ENCODE results near the gene RFC1. TPM values are rescaled to one million over a fixed set of nuclear protein-coding genes. Genes with fewer than 3 reads are reported as not detected.

The RFC1 gene
- total and polyA plus RNA-seq, 2 experiments from 2014 or later: 21.5 to 29.5 TPM

DNA sequence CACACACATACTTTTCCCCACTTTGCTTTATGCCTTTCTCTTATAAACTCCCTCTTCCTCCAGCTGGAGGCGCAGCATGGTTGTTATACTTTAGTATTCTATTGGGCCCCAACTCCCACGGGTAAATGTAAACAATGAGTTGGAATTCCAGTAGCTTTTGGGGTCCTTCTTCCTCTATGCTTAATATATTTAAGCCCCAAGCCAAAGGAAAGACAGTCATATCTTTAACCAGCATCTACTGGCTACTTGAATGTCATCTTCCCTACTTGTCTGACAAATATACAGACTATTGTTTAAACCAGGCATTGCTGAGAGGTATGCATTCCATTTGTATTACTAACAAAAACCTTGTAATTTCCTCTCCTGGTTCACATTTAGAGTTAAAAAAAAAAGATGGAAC lies 110.9 kb downstream of the RFC1 start:
- DNase-seq (ENCODE audit: low read depth in 1 of 2, low spot score in 1 of 2): peak in 1 of 2 donors; percentile 60
- Histone ChIP-seq H3K9me3 (ENCODE audit: low read depth) (no peaks in the 10 kb centered on the region), H3K27ac (no peak overlapping the region), H3K36me3 (peaks cover 8% of the 10 kb centered on the region), H3K4me3 (no peak overlapping the region), H3K27me3 (no peaks in the 10 kb centered on the region), H3K4me1 (ENCODE audit: low read depth) (no peaks in the 10 kb centered on the region)
- peak; percentile 32 for TF ChIP-seq CTCF (IDR thresholded peaks at IDR 0.05; ENCODE audit: low read depth, low read length)

GRCh38 chr4:39243462-39243861 lies 122.7 kb downstream of the RFC1 start:
- H3K27me3 ChIP-seq: no peaks in the 10 kb centered on the region
- no peaks in the 10 kb centered on the region for H3K4me1 ChIP-seq (ENCODE audit: low read depth)
- H3K36me3 ChIP-seq: peaks cover 11% of the 10 kb centered on the region
- H3K27ac ChIP-seq: no peak overlapping the region
- DNase-seq (ENCODE audit: low read depth in 1 of 2, low spot score in 1 of 2): no peak
- no peak overlapping the region for H3K4me3 ChIP-seq
- TF ChIP-seq CTCF (IDR thresholded peaks at IDR 0.05; ENCODE audit: low read depth, low read length): no peak
- no peaks in the 10 kb centered on the region for H3K9me3 ChIP-seq (ENCODE audit: low read depth)

Other genes with a start within 250 kb of the RFC1 start
- 44.6 and 50.3 TPM in 2 replicates for gene WDR19, start 183.8 kb downstream of the RFC1 start, total RNA-seq
- gene WDR19, start 183.8 kb downstream of the RFC1 start, polyA plus RNA-seq: 28.2 and 30.2 TPM in 2 replicates
- not detected in 2 replicates for gene KLB, start 40.6 kb upstream of the RFC1 start, total RNA-seq
- gene KLB, start 40.6 kb upstream of the RFC1 start, polyA plus RNA-seq: 0.12 TPM in 1 of 2 replicates, not detected in the other
- gene RPL9, start 92.6 kb upstream of the RFC1 start, total RNA-seq: 1,988 and 4,130 TPM in 2 replicates
- gene RPL9, start 92.6 kb upstream of the RFC1 start, polyA plus RNA-seq: 431 and 515 TPM in 2 replicates
- gene LIAS, start 92.7 kb upstream of the RFC1 start, total RNA-seq: 7.0 and 16.3 TPM in 2 replicates
- gene LIAS, start 92.7 kb upstream of the RFC1 start, polyA plus RNA-seq: 19.0 and 29.4 TPM in 2 replicates
- gene UGDH, start 161.1 kb upstream of the RFC1 start, total RNA-seq: 26.1 and 51.2 TPM in 2 replicates
- gene UGDH, start 161.1 kb upstream of the RFC1 start, polyA plus RNA-seq: 69.2 and 85.6 TPM in 2 replicates

Data from cardiac muscle cell (in vitro differentiated cells and primary cell).